Measurements from ENCODE around the gene CPED1.

- TF ChIP-seq EZH2phosphoT487 (IDR thresholded peaks at IDR 0.05) (no peak), CTCF (IDR thresholded peaks at IDR 0.05) (no peak), EZH2 (IDR thresholded peaks at IDR 0.05) (no peak)
These were observed 179.5 kb downstream of the CPED1 start for GRCh38 chr7:121167971-121168370.
